Caco-2 (cell line): ENCODE results near the gene TTLL6. TPM values are rescaled to one million over a fixed set of nuclear protein-coding genes. Genes with fewer than 3 reads are reported as not detected.

ENCODE experiments used
- BruUV-seq: library from RNA; stranded (reverse); fragments of 400-500 nt; replicated peaks from 2 replicates; lab custom pipeline; 2021; lab: Mats Ljungman, UMichigan
- CTCF ChIA-PET: fragments of 300-600 bp; sonication (Branson Sonifier 250); formaldehyde crosslinking; loops from one replicate; lab custom pipeline; 2022; ENCODE audit warnings: antibody characterized with exemption; lab: Charles Lee
- POLR2A ChIA-PET: fragments of 300-600 bp; sonication (Branson Sonifier 250); formaldehyde crosslinking; loops from one replicate; lab custom pipeline; 2022; ENCODE audit warnings: antibody characterized with exemption; lab: Charles Lee
- DNase-seq, 2 experiments: peaks; one replicate each; pipeline versions ENCODE4 v3.0.0 to v3.0.0-alpha.2; 2020 to 2022
- H3K27me3 ChIP-seq: replicated peaks from 2 replicates; pipeline ENCODE4 v1.6.0; 2011; ENCODE audit warnings: low read length; ENCODE audit not compliant: control insufficient read depth, insufficient read depth
- H3K36me3 ChIP-seq: 2 replicates; pipeline ENCODE4 v1.5.1; 2011; ENCODE audit warnings: low read length; ENCODE audit not compliant: control insufficient read depth, insufficient read depth
- H3K4me1 ChIP-seq: fragments of 250-450 bp; sonication (Bioruptor Pico); 2 replicates; pipeline ENCODE4 v1.5.1; 2020; ENCODE audit warnings: mild to moderate bottlenecking
- H3K4me3 ChIP-seq: 2 replicates; pipeline ENCODE4 v1.5.1; 2011; ENCODE audit warnings: low read depth, mild to moderate bottlenecking, control low read depth, low read length
- H3K9me3 ChIP-seq: fragments of 250-450 bp; sonication (Bioruptor Pico); 2 replicates; pipeline ENCODE4 v1.5.1; 2020; ENCODE audit warnings: mild to moderate bottlenecking, moderate library complexity
- H3K27ac Mint-ChIP-seq: one replicate; pipeline ENCODE4 v1.8.0; 2022; ENCODE audit warnings: mixed read lengths; ENCODE audit not compliant: unreplicated experiment
- H3K27me3 Mint-ChIP-seq: one replicate; pipeline ENCODE4 v1.8.0; 2022; ENCODE audit warnings: mixed read lengths; ENCODE audit not compliant: insufficient read depth, unreplicated experiment
- H3K36me3 Mint-ChIP-seq: one replicate; pipeline ENCODE4 v1.8.0; 2022; ENCODE audit warnings: mild to moderate bottlenecking, mixed read lengths; ENCODE audit not compliant: insufficient read depth, unreplicated experiment
- H3K4me1 Mint-ChIP-seq: one replicate; pipeline ENCODE4 v1.8.0; 2022; ENCODE audit warnings: low read depth, mixed read lengths; ENCODE audit not compliant: unreplicated experiment
- H3K4me3 Mint-ChIP-seq: one replicate; pipeline ENCODE4 v1.8.0; 2022; ENCODE audit warnings: mild to moderate bottlenecking, moderate library complexity, mixed read lengths; ENCODE audit not compliant: unreplicated experiment
- H3K9me3 Mint-ChIP-seq: one replicate; pipeline ENCODE4 v1.8.0; 2022; ENCODE audit warnings: mixed read lengths; ENCODE audit not compliant: unreplicated experiment
- intact Hi-C: fragments of 100-400 bp; cut with micrococcal nuclease; formaldehyde crosslinking; loops from one replicate; pipeline ENCODE4 v1.10.0; 2022; ENCODE audit not compliant: unreplicated experiment
- total RNA-seq: library from RNA; stranded (reverse); gene quantifications from 2 replicates; pipeline ENCODE4 v1.2.3, GENCODE V29; 2022
- TF ChIP-seq, protein P1 (sequence below), 2 experiments: fragments of 200-600 bp in 1 of 2; IDR thresholded peaks; 1 replicate in 1 of 2; 2 replicates in 1 of 2; pipeline versions ENCODE4 v1.5.1 to v1.8.0; 2011 to 2022; ENCODE audit warnings: antibody characterized with exemption in 1 of 2, control low read depth in 1 of 2, inconsistent platforms in 1 of 2, low read depth in 1 of 2, low read length in 1 of 2, mild to moderate bottlenecking in 1 of 2, moderate library complexity in 1 of 2; ENCODE audit not compliant: insufficient read depth in 1 of 2, severe bottlenecking in 1 of 2, unreplicated experiment in 1 of 2

Gene TTLL6
- total RNA-seq, 1 experiment from 2014 or later: 0.16 TPM

DNA sequence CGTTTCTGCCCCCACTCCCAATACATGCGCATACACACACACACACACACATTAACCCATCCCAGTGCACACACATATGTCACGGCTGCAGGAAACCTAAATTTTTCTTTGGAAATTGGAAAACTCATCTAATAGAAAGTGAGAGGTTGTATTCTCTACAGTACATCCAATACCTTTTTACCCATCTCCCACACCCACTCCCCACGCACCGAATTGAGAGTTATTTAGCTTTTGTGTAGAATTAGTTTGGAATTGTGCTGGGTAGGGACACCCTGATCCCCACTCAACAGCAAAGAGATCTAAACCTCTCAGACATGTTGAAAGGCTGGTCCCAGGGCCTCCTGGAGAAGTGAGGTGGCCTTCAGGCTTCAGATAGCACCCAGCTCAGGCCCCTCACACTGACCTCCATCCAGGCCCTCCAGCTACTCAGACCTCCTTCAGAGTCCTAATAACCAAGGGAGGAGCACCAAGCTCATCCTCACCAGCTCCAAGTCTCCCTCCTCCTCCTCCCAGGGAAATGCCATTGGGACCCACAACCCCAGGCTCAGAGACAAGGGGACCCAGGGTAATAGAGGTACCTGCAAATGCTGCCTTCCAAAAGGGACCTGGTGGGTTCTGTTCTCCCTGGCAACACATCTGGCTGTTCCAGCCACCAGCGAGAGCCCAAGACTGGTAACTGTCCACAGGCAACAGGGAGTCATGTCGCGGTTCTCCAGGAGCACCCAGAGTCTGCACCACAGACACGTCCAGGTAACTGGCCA lies 89.4 kb downstream of the TTLL6 start:
- peaks cover 27% of the 10 kb centered on the region for H3K4me1 ChIP-seq
- peaks cover 4% of the 10 kb centered on the region for H3K36me3 Mint-ChIP-seq
- no peaks in the 10 kb centered on the region for H3K36me3 ChIP-seq
- H3K27me3 ChIP-seq: no peaks in the 10 kb centered on the region
- no peaks in the 10 kb centered on the region for H3K27me3 Mint-ChIP-seq
- intact Hi-C loops: loop anchor here (1.0 kb wide), 1 partner anchor 64 kb away; no protein-coding TSS in a partner anchor
- H3K4me3 ChIP-seq: no peak overlapping the region; the same call in 1 of the 2 replicates
- no peaks in the 10 kb centered on the region for H3K9me3 Mint-ChIP-seq
- POLR2A ChIA-PET: interaction anchor here (2.2 kb wide), 1 partner anchor 63 kb away, joined by 8 read pairs; no protein-coding TSS in a partner anchor
- no peaks in the 10 kb centered on the region for H3K9me3 ChIP-seq
- peaks cover 6% of the 10 kb centered on the region for H3K4me1 Mint-ChIP-seq
- CTCF ChIA-PET: interaction anchor here (0.5 to 7.4 kb wide), 8 partner anchors 10 to 271 kb away, joined by 3 to 163 read pairs (median 11); partner anchors contain the start of gene TTLL6
- no peak for DNase-seq
- H3K4me3 Mint-ChIP-seq: peak overlapping the region; percentile 83
- TF ChIP-seq, protein P1, sequence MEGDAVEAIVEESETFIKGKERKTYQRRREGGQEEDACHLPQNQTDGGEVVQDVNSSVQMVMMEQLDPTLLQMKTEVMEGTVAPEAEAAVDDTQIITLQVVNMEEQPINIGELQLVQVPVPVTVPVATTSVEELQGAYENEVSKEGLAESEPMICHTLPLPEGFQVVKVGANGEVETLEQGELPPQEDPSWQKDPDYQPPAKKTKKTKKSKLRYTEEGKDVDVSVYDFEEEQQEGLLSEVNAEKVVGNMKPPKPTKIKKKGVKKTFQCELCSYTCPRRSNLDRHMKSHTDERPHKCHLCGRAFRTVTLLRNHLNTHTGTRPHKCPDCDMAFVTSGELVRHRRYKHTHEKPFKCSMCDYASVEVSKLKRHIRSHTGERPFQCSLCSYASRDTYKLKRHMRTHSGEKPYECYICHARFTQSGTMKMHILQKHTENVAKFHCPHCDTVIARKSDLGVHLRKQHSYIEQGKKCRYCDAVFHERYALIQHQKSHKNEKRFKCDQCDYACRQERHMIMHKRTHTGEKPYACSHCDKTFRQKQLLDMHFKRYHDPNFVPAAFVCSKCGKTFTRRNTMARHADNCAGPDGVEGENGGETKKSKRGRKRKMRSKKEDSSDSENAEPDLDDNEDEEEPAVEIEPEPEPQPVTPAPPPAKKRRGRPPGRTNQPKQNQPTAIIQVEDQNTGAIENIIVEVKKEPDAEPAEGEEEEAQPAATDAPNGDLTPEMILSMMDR (IDR thresholded peaks at IDR 0.05; ENCODE audit: insufficient read depth in 1 of 2, low read depth in 1 of 2, low read length in 1 of 2, severe bottlenecking in 1 of 2, unreplicated experiment in 1 of 2): no peak
- peak overlapping the region; percentile 58 for H3K27ac Mint-ChIP-seq
- BruUV-seq: no TSS peak

DNA sequence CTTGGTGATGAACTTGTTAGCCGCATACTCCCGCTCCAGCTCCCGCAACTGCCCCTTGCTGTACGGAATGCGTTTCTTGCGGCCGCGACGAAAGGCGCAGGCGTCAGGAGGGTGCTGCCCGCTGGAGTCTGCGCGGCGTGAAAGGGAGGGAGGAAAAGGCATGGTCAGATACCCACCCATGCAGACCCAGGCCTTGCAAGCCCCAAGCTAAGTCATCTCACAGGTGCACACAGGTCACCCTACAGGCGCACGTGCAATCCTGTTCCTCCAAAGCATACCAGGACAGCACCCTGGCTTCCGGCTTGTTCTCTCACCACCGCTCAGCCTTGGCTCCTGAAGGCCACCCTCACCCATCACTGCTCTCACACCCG lies 90.1 kb downstream of the TTLL6 start:
- ChIA-PET POLR2A (interaction anchor here (2.2 kb wide), 1 partner anchor 64 kb away, joined by 8 read pairs; no protein-coding TSS in a partner anchor), CTCF (interaction anchor here (0.5 to 7.4 kb wide), 4 partner anchors 63 to 271 kb away, joined by 3 to 163 read pairs (median 59); no protein-coding TSS in a partner anchor)
- Mint-ChIP-seq H3K36me3 (peaks cover 4% of the 10 kb centered on the region), H3K27me3 (no peaks in the 10 kb centered on the region), H3K9me3 (no peaks in the 10 kb centered on the region), H3K4me1 (peaks cover 6% of the 10 kb centered on the region), H3K27ac (no peak overlapping the region), H3K4me3 (no peak overlapping the region)
- Histone ChIP-seq H3K36me3 (no peaks in the 10 kb centered on the region), H3K4me3 (no peak overlapping the region), H3K4me1 (peaks cover 27% of the 10 kb centered on the region), H3K9me3 (no peaks in the 10 kb centered on the region), H3K27me3 (no peaks in the 10 kb centered on the region)
- intact Hi-C loops: no loop called here
- TF ChIP-seq, protein P1 (IDR thresholded peaks at IDR 0.05; ENCODE audit: insufficient read depth in 1 of 2, low read depth in 1 of 2, low read length in 1 of 2, severe bottlenecking in 1 of 2, unreplicated experiment in 1 of 2): no peak
- no TSS peak for BruUV-seq
- DNase-seq: no peak

DNA sequence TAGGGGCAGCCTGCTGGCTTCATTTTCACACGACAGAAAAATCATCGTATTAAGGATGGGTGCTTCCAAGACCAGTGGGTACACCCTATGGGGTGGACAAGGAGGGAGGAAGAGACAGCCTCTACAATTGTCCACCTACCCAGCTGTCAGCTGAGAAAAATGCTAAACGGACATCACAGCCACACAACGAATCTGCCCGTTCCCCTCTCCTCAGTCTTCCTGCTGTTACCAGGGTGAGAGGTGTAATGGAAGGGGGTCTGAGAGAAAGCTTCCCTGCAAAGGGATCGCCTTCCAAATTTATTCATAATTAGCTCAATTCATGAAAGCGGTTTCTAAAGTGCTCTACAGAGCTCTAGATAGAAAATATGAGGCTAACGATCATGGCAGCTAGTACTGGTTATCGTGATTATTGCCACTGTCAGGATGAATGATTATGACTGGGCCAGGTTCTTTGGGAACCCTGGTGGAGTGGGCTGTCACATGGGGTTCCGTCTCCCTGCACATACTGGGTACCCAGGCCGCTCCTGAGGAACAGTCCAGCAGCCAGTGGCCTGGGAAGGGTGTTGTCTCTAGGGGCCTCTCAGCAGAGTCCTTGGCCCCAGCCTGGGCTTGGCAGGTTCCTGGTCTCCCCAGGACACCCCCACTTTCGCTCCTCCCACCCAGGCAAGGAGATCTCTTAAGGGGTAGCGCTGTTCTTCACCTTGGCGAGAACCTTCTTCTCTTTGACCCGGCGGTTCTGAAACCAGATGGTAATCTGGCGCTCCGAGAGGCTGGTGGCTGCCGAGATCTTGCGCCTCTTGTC lies 90.7 kb downstream of the TTLL6 start:
- Mint-ChIP-seq H3K9me3 (no peaks in the 10 kb centered on the region), H3K27me3 (no peaks in the 10 kb centered on the region), H3K36me3 (peaks cover 4% of the 10 kb centered on the region), H3K4me1 (peaks cover 6% of the 10 kb centered on the region), H3K27ac (no peak overlapping the region), H3K4me3 (no peak overlapping the region)
- TF ChIP-seq, protein P1 (IDR thresholded peaks at IDR 0.05; ENCODE audit: insufficient read depth in 1 of 2, low read depth in 1 of 2, low read length in 1 of 2, severe bottlenecking in 1 of 2, unreplicated experiment in 1 of 2): no peak
- Histone ChIP-seq H3K27me3 (no peaks in the 10 kb centered on the region), H3K4me1 (peaks cover 27% of the 10 kb centered on the region), H3K4me3 (no peak overlapping the region), H3K36me3 (no peaks in the 10 kb centered on the region), H3K9me3 (no peaks in the 10 kb centered on the region)
- POLR2A ChIA-PET: no interaction called here
- DNase-seq: peak in 1 of 2 experiments; percentile 41
- BruUV-seq: no TSS peak
- intact Hi-C loops: no loop called here
- CTCF ChIA-PET: interaction anchor here (1.2 to 7.4 kb wide), 4 partner anchors 64 to 158 kb away, joined by 3 to 163 read pairs (median 59); no protein-coding TSS in a partner anchor
